ENCODE measurements around the gene AKT3.

AKT3 gene

DNA sequence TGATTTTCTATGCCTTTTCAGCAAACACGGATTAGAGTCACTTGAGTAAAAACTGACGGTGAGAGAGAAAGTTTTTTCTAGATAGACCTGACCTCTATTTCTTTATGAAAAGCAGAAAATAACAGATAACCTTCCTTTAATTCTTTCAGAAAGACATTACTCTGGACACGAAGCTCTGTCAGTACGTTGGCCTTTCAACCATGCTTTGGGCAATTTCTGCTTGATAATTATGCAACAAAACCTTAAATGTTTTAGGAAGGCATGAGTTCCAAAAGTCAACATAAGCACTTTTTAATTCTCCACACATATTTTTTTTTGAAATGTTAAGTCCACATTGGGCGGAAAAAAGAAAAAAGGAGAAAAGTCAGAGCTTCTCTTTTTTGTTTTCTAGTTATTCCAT lies 137.8 kb downstream of the AKT3 start:
- H3K27me3 ChIP-seq (ENCODE audit: control insufficient read depth, insufficient read depth, low read length), result no peaks in the 10 kb centered on the region
- no peak overlapping the region for H3K4me3 ChIP-seq (ENCODE audit: low read length)
- H3K9ac ChIP-seq (ENCODE audit: low read length), result no peak overlapping the region
- H3K4me1 ChIP-seq (ENCODE audit: control insufficient read depth, insufficient read depth, low read length), result no peaks in the 10 kb centered on the region
- no peaks in the 10 kb centered on the region for H3K9me3 ChIP-seq (ENCODE audit: control insufficient read depth, low read length)
- no peaks in the 10 kb centered on the region for H3K36me3 ChIP-seq (ENCODE audit: control insufficient read depth, insufficient read depth, low read length)

DNA sequence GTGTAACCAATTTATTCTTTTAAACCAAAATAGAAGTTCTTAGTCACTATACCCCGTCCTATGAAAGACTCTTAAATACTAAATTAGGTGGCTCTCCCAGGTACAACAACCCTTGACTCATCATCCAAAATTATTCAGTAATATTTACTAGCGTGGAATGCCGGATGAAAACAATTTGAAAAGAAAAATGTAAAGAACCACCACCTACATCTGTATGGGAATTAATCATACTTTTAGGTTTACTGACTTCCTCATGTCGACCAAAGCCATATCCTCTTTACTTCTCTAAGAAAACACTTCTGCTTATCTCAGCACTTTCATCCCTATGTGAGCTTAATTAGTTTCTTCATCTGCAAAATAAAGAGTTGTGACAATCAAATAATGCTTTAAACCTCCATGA lies 139.6 kb downstream of the AKT3 start:
- no peaks in the 10 kb centered on the region for H3K4me1 ChIP-seq (ENCODE audit: control insufficient read depth, insufficient read depth, low read length)
- no peak overlapping the region for H3K4me3 ChIP-seq (ENCODE audit: low read length)
- no peak overlapping the region for H3K9ac ChIP-seq (ENCODE audit: low read length)
- H3K9me3 ChIP-seq (ENCODE audit: control insufficient read depth, low read length), result no peaks in the 10 kb centered on the region
- H3K27me3 ChIP-seq (ENCODE audit: control insufficient read depth, insufficient read depth, low read length), result no peaks in the 10 kb centered on the region
- no peaks in the 10 kb centered on the region for H3K36me3 ChIP-seq (ENCODE audit: control insufficient read depth, insufficient read depth, low read length)

DNA sequence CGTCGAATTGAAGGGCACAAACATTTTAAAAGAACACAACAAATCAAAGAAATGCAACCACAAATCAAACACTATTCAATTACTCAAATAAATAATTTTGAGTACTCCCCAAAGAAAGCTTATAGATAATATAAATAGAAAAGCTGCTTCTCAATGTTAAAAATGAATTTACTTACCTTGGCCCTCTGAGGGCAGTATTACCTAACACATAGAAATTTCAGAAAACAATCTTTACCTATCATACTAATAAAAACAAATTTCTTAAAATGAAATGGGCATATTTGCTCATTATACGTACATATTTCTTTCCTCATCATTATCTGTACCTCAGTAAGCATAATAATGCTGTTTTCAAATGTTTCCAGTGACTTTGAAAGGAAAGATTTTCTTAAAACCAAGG lies 141.8 kb downstream of the AKT3 start:
- no peaks in the 10 kb centered on the region for H3K4me1 ChIP-seq (ENCODE audit: control insufficient read depth, insufficient read depth, low read length)
- H3K36me3 ChIP-seq (ENCODE audit: control insufficient read depth, insufficient read depth, low read length), result no peaks in the 10 kb centered on the region
- no peak overlapping the region for H3K4me3 ChIP-seq (ENCODE audit: low read length)
- H3K9ac ChIP-seq (ENCODE audit: low read length), result no peak overlapping the region
- no peaks in the 10 kb centered on the region for H3K27me3 ChIP-seq (ENCODE audit: control insufficient read depth, insufficient read depth, low read length)
- H3K9me3 ChIP-seq (ENCODE audit: control insufficient read depth, low read length), result no peaks in the 10 kb centered on the region

DNA sequence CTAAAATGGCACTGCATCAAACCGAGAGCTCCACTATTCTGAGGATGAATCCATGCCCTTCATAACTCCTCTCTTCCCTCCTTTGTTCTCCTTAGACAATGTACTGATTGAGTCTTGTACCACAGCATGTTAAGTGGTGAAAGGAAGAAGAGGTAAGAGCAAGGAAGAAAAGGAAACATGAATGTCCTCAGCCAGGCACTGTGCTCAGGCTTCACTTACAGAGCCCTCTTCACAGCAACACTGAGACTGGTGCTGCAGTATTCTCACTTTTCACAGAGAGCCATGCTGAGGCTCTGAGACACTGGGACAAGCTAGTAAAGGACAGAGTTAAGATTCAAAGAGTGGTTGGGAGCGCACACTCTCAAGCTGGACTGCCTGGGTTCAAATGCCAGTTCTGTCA lies 143.5 kb downstream of the AKT3 start:
- Histone ChIP-seq H3K9me3 (ENCODE audit: control insufficient read depth, low read length) (no peaks in the 10 kb centered on the region), H3K4me1 (ENCODE audit: control insufficient read depth, insufficient read depth, low read length) (no peaks in the 10 kb centered on the region), H3K36me3 (ENCODE audit: control insufficient read depth, insufficient read depth, low read length) (no peaks in the 10 kb centered on the region), H3K27me3 (ENCODE audit: control insufficient read depth, insufficient read depth, low read length) (no peaks in the 10 kb centered on the region), H3K9ac (ENCODE audit: low read length) (no peak overlapping the region), H3K4me3 (ENCODE audit: low read length) (no peak overlapping the region)

DNA sequence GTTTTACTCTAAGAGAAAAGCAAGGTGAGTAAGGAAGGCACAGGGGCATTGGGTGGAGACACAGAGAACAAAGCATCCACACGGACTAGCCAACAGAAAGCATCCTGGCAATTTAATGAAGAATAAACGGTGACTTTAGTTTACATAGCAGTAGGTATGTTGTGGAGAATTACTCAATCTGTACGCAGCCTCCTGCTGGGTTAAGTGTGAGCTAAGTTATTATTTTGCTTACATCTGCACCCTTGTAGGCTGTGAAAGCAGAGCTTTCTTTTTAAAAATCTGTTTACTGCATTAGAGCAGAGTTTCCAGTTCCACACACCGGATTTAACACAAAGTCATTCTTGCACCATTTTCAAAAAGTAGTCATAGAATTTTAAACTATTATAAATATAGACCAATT lies 144.5 kb downstream of the AKT3 start:
- Histone ChIP-seq H3K36me3 (ENCODE audit: control insufficient read depth, insufficient read depth, low read length) (no peaks in the 10 kb centered on the region), H3K4me1 (ENCODE audit: control insufficient read depth, insufficient read depth, low read length) (no peaks in the 10 kb centered on the region), H3K9ac (ENCODE audit: low read length) (no peak overlapping the region), H3K4me3 (ENCODE audit: low read length) (no peak overlapping the region), H3K27me3 (ENCODE audit: control insufficient read depth, insufficient read depth, low read length) (no peaks in the 10 kb centered on the region), H3K9me3 (ENCODE audit: control insufficient read depth, low read length) (no peaks in the 10 kb centered on the region)

DNA sequence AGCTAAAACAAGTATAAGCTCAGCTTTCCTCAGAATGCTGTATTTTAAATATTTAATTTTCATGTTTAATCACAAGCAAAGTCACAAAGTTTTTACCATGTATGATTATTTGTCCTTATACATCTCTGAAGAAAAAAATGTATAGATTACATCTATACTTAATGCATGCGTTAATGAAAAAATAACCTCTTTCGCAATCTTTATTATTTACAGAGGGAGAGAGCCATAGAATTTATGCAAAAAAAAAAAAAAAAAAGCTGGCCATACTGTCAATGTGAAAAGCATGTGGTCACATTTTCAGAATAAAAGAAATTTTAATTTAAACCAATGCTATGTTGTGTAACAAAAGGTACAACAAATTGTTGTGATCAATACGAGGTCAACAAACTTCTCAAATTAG lies 148.2 kb downstream of the AKT3 start:
- Histone ChIP-seq H3K9me3 (ENCODE audit: control insufficient read depth, low read length) (no peaks in the 10 kb centered on the region), H3K9ac (ENCODE audit: low read length) (no peak overlapping the region), H3K27me3 (ENCODE audit: control insufficient read depth, insufficient read depth, low read length) (no peaks in the 10 kb centered on the region), H3K36me3 (ENCODE audit: control insufficient read depth, insufficient read depth, low read length) (no peaks in the 10 kb centered on the region), H3K4me3 (ENCODE audit: low read length) (no peak overlapping the region), H3K4me1 (ENCODE audit: control insufficient read depth, insufficient read depth, low read length) (no peaks in the 10 kb centered on the region)

DNA sequence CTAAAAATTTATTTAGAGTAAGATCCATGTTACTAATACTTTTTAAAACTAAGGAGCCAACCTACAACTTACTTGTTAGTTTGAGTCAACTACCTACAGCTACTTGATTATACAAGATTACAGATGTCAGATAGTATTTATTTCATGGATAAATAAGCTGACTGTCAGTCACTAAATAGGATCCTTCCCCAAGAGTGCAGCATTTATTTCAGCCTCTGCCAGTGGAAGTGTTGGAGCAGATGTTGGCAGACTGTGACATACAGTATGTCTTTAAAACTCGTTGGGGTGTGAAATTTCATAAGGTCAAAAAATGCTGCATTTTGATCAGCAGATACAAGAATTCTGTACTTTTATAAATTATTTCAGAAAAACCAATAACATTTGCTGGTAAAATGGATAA lies 156.2 kb downstream of the AKT3 start:
- Histone ChIP-seq H3K36me3 (ENCODE audit: control insufficient read depth, insufficient read depth, low read length) (no peaks in the 10 kb centered on the region), H3K4me1 (ENCODE audit: control insufficient read depth, insufficient read depth, low read length) (no peaks in the 10 kb centered on the region), H3K9me3 (ENCODE audit: control insufficient read depth, low read length) (no peaks in the 10 kb centered on the region), H3K27me3 (ENCODE audit: control insufficient read depth, insufficient read depth, low read length) (no peaks in the 10 kb centered on the region), H3K4me3 (ENCODE audit: low read length) (no peak overlapping the region), H3K9ac (ENCODE audit: low read length) (no peak overlapping the region)

DNA sequence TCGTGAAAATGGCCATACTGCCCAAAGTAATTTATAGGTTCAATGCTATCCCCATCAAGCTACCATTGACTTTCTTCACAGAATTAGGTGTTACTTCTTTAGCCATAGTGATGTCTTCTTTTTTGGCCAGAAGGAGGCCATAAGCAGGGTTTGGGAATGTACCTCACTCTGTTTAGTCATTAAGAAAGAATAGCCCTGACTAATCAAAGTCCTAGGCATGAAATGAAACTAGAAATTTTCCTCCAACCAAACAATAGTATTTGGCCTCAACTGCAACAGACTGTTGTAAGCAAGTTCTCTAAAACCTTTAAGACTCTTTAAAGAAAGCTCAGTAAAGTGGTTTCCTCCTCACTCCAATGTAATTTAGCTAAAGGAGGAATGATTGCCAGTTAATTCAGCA lies 163.9 kb downstream of the AKT3 start:
- no peak overlapping the region for H3K4me3 ChIP-seq (ENCODE audit: low read length)
- no peaks in the 10 kb centered on the region for H3K9me3 ChIP-seq (ENCODE audit: control insufficient read depth, low read length)
- H3K4me1 ChIP-seq (ENCODE audit: control insufficient read depth, insufficient read depth, low read length), result no peaks in the 10 kb centered on the region
- H3K9ac ChIP-seq (ENCODE audit: low read length), result no peak overlapping the region
- no peaks in the 10 kb centered on the region for H3K36me3 ChIP-seq (ENCODE audit: control insufficient read depth, insufficient read depth, low read length)
- no peaks in the 10 kb centered on the region for H3K27me3 ChIP-seq (ENCODE audit: control insufficient read depth, insufficient read depth, low read length)

DNA sequence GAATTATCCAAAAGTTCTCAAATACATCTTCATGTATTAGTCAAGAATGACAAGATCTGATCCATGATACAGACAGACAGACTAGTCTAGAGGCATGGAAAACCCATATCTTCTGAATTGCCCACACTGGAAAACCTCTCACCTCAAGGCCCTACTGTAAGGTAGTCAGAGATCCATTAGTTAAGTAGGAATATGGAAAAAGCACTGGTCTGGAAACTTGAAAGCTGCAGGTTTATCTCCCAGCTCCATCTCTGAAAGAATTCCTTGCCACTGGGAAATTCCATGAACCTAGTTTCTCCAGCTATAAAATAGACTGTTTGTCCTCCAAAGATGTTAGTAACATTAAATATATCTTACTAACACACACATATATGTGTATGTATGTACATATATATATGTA lies 169.2 kb downstream of the AKT3 start:
- no peaks in the 10 kb centered on the region for H3K4me1 ChIP-seq (ENCODE audit: control insufficient read depth, insufficient read depth, low read length)
- H3K4me3 ChIP-seq (ENCODE audit: low read length), result no peak overlapping the region
- no peaks in the 10 kb centered on the region for H3K36me3 ChIP-seq (ENCODE audit: control insufficient read depth, insufficient read depth, low read length)
- no peaks in the 10 kb centered on the region for H3K9me3 ChIP-seq (ENCODE audit: control insufficient read depth, low read length)
- H3K27me3 ChIP-seq (ENCODE audit: control insufficient read depth, insufficient read depth, low read length), result no peaks in the 10 kb centered on the region
- no peak overlapping the region for H3K9ac ChIP-seq (ENCODE audit: low read length)

DNA sequence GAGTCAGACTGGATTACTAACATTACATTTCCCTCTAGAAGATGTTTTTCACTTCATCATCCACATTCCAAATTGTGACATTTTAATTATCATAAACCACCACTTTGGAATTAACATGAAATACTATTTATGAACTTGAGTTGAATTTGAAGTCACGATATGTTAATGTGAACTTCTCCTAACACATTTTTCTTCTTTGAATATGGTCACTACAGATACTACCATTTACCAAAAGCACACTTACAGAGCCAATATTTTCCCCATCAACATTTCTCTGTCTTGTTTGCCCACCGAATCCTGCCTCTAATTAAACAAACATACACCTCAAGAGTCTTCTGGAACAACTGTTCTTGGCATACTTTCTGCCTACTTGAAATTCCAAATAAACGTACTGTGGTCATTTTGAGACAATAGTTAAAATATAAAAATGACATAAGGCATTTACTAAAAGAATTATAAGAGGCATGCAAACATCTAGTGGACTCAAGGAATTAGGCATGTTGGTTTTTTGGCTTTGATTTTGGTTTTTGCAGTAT lies 177.4 kb downstream of the AKT3 start:
- H3K4me3 ChIP-seq (ENCODE audit: low read length), result no peak overlapping the region
- H3K9ac ChIP-seq (ENCODE audit: low read length), result no peak overlapping the region
- no peaks in the 10 kb centered on the region for H3K36me3 ChIP-seq (ENCODE audit: control insufficient read depth, insufficient read depth, low read length)
- no peaks in the 10 kb centered on the region for H3K4me1 ChIP-seq (ENCODE audit: control insufficient read depth, insufficient read depth, low read length)
- H3K9me3 ChIP-seq (ENCODE audit: control insufficient read depth, low read length), result no peaks in the 10 kb centered on the region
- no peaks in the 10 kb centered on the region for H3K27me3 ChIP-seq (ENCODE audit: control insufficient read depth, insufficient read depth, low read length)

DNA sequence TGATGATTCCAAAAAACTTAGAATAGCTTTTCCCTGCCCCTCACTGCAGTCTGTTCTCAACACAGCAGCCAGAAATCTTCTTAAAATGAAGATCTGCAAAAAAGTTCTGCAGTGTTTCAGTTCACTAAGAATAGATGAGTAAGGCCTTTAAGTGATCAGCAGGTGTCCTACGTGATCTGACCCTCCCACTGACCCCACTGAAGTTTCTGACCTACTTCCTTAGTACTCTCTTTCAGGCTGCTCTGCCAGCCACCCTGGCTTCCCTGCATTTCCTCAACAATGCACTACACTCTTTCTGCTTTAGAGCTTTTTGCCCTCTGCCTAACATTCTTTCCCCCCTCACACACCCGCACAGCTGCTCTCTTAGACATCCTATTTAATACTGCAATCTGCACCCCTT lies 182.5 kb downstream of the AKT3 start:
- no peak overlapping the region for H3K9ac ChIP-seq (ENCODE audit: low read length)
- H3K4me3 ChIP-seq (ENCODE audit: low read length), result no peak overlapping the region
- no peaks in the 10 kb centered on the region for H3K27me3 ChIP-seq (ENCODE audit: control insufficient read depth, insufficient read depth, low read length)
- H3K36me3 ChIP-seq (ENCODE audit: control insufficient read depth, insufficient read depth, low read length), result no peaks in the 10 kb centered on the region
- H3K9me3 ChIP-seq (ENCODE audit: control insufficient read depth, low read length), result no peaks in the 10 kb centered on the region
- no peaks in the 10 kb centered on the region for H3K4me1 ChIP-seq (ENCODE audit: control insufficient read depth, insufficient read depth, low read length)

DNA sequence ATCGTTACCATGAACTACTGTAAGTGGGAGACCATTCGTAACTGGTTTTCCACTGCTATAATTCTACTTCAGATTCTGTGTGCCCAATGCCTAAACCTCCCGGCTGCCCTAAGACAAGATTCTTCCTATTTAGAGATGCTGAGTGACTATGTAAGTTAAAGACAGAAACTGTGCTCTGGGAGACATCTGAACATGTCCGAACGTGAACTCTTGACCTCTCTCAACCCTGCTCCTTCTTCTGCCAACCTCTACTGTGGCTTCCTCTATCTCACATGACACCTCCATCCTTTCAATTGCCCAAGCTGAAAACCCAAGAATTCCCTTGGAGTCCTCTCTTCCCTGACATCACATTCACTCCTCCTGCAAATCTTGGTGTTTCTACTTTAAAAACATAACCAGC lies 182.9 kb downstream of the AKT3 start:
- Histone ChIP-seq H3K27me3 (ENCODE audit: control insufficient read depth, insufficient read depth, low read length) (no peaks in the 10 kb centered on the region), H3K4me1 (ENCODE audit: control insufficient read depth, insufficient read depth, low read length) (no peaks in the 10 kb centered on the region), H3K36me3 (ENCODE audit: control insufficient read depth, insufficient read depth, low read length) (no peaks in the 10 kb centered on the region), H3K9me3 (ENCODE audit: control insufficient read depth, low read length) (no peaks in the 10 kb centered on the region), H3K4me3 (ENCODE audit: low read length) (no peak overlapping the region), H3K9ac (ENCODE audit: low read length) (no peak overlapping the region)

DNA sequence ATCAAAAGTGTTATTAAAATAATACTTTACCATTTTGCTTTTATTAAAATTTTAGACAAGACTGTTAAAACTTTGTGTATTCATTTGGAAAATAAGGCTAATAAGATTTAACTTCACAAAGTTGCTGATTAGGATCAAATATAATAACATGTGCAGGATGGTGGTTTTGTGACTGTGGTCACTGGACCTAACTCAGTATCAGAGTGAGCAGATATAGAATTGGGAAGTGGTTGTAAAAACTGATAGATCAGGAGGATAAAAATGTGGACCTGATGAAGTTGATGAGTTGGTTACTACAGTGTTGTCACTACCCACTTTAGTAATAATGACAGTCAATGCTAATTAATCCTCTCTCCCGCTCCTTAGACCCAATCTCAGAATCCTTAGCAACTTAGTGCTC lies 186.4 kb downstream of the AKT3 start:
- no peak overlapping the region for H3K4me3 ChIP-seq (ENCODE audit: low read length)
- no peak overlapping the region for H3K9ac ChIP-seq (ENCODE audit: low read length)
- H3K9me3 ChIP-seq (ENCODE audit: control insufficient read depth, low read length), result no peaks in the 10 kb centered on the region
- H3K4me1 ChIP-seq (ENCODE audit: control insufficient read depth, insufficient read depth, low read length), result no peaks in the 10 kb centered on the region
- no peaks in the 10 kb centered on the region for H3K27me3 ChIP-seq (ENCODE audit: control insufficient read depth, insufficient read depth, low read length)
- H3K36me3 ChIP-seq (ENCODE audit: control insufficient read depth, insufficient read depth, low read length), result no peaks in the 10 kb centered on the region

Data from mucosa of stomach (tissue), 1 donor.